SK-N-SH treated with all-trans-retinoic acid at 6 μM for 48 hours (cell line): ENCODE data around the gene HYAL4.
A peak's percentile ranks its signal among the peaks of the same experiment; 100 is the strongest.
"Not testable (repeated sequence)": the region's sequence is repeated elsewhere in the genome, so short reads cannot be mapped to it uniquely, and the experiment has no call there.

Experiments
- ATAC-seq: fragments of 200-7000 bp; cut with Tn5 transposase; 3 replicates; pipeline ENCODE4 v1.9.1; 2020; ENCODE audit warnings: mild to moderate bottlenecking, moderate library complexity
- BACH2 ChIP-seq: fragments of 250-450 bp; sonication (Bioruptor Pico); IDR thresholded peaks from 2 replicates; pipeline ENCODE4 v1.9.0; 2021; ENCODE audit warnings: mild to moderate bottlenecking, borderline replicate concordance
- CSDC2 ChIP-seq: fragments of 250-450 bp; sonication (Bioruptor Pico); IDR thresholded peaks from 2 replicates; pipeline ENCODE4 v1.5.0; 2020; ENCODE audit warnings: mild to moderate bottlenecking, moderate library complexity
- ESRRG ChIP-seq: fragments of 250-450 bp; sonication (Bioruptor Pico); IDR thresholded peaks from 2 replicates; pipeline ENCODE4 v1.6.1; 2021; ENCODE audit warnings: mild to moderate bottlenecking
- GLIS3 ChIP-seq: fragments of 250-450 bp; sonication (Bioruptor Pico); IDR thresholded peaks from 2 replicates; pipeline ENCODE4 v1.5.0; 2020; ENCODE audit warnings: mild to moderate bottlenecking, moderate library complexity
- ISL1 ChIP-seq: fragments of 250-450 bp; sonication (Bioruptor Pico); IDR thresholded peaks from 2 replicates; pipeline ENCODE4 v2.1.2; 2022; ENCODE audit warnings: mild to moderate bottlenecking, moderate library complexity
- PATZ1 ChIP-seq: fragments of 250-450 bp; sonication (Bioruptor Pico); IDR thresholded peaks from 2 replicates; pipeline ENCODE4 v1.8.0; 2020; ENCODE audit warnings: mild to moderate bottlenecking, moderate library complexity, borderline replicate concordance
- PPARA ChIP-seq: fragments of 250-450 bp; sonication (Bioruptor Pico); IDR thresholded peaks from 2 replicates; pipeline ENCODE4 v1.5.0; 2020; ENCODE audit warnings: mild to moderate bottlenecking, borderline replicate concordance
- TCF4 ChIP-seq: fragments of 250-450 bp; sonication (Bioruptor Pico); IDR thresholded peaks from 2 replicates; pipeline ENCODE4 v1.8.0; 2021; ENCODE audit warnings: mild to moderate bottlenecking, moderate library complexity, borderline replicate concordance
- TOX ChIP-seq: fragments of 250-450 bp; sonication (Bioruptor Pico); IDR thresholded peaks from 2 replicates; pipeline ENCODE4 v1.8.0; 2021; ENCODE audit warnings: mild to moderate bottlenecking, moderate library complexity, borderline replicate concordance
- TSHZ2 ChIP-seq: fragments of 250-450 bp; sonication (Bioruptor Pico); IDR thresholded peaks from 2 replicates; pipeline ENCODE4 v1.5.0; 2020; ENCODE audit warnings: mild to moderate bottlenecking, moderate library complexity
- ZC3H10 ChIP-seq: fragments of 250-450 bp; sonication (Bioruptor Pico); IDR thresholded peaks from 2 replicates; pipeline ENCODE4 v1.5.1; 2021; ENCODE audit warnings: mild to moderate bottlenecking, moderate library complexity
- ZFP3 ChIP-seq: fragments of 250-450 bp; sonication (Bioruptor Pico); IDR thresholded peaks from 2 replicates; pipeline ENCODE4 v1.5.0; 2020; ENCODE audit warnings: mild to moderate bottlenecking, moderate library complexity
- ZFP30 ChIP-seq: fragments of 450-650 bp; formaldehyde crosslinking; IDR thresholded peaks from 2 replicates; pipeline ENCODE4 v1.5.0; 2022; ENCODE audit warnings: mild to moderate bottlenecking, moderate library complexity
- ZNF565 ChIP-seq: fragments of 450-650 bp; formaldehyde crosslinking; conservative IDR thresholded peaks from 2 replicates; pipeline ENCODE4 v1.5.0; 2020; ENCODE audit warnings: low read depth, mild to moderate bottlenecking, moderate library complexity
- ZNF70 ChIP-seq: fragments of 450-650 bp; formaldehyde crosslinking; IDR thresholded peaks from 2 replicates; pipeline ENCODE4 v1.5.0; 2020; ENCODE audit warnings: mild to moderate bottlenecking, moderate library complexity
- TF ChIP-seq, protein P1 (sequence below): fragments of 250-450 bp; sonication (Bioruptor Pico); IDR thresholded peaks from 2 replicates; pipeline ENCODE4 v1.5.1; 2021; ENCODE audit warnings: mild to moderate bottlenecking, moderate library complexity
- TF ChIP-seq, protein P2 (sequence below): fragments of 250-450 bp; sonication (Bioruptor Pico); IDR thresholded peaks from 2 replicates; pipeline ENCODE4 v1.5.1; 2020; ENCODE audit warnings: low read depth, mild to moderate bottlenecking, moderate library complexity

The HYAL4 gene

GRCh38 chr7:123849855-123850254, 4.9 kb downstream of the HYAL4 start (continued):
- TF ChIP-seq TSHZ2 (no peak), TOX (CRISPR knock-in tag) (no peak), GLIS3 (CRISPR knock-in tag) (no peak), BACH2 (CRISPR knock-in tag) (no peak), PPARA (CRISPR knock-in tag) (no peak)
- TF ChIP-seq, protein P1, sequence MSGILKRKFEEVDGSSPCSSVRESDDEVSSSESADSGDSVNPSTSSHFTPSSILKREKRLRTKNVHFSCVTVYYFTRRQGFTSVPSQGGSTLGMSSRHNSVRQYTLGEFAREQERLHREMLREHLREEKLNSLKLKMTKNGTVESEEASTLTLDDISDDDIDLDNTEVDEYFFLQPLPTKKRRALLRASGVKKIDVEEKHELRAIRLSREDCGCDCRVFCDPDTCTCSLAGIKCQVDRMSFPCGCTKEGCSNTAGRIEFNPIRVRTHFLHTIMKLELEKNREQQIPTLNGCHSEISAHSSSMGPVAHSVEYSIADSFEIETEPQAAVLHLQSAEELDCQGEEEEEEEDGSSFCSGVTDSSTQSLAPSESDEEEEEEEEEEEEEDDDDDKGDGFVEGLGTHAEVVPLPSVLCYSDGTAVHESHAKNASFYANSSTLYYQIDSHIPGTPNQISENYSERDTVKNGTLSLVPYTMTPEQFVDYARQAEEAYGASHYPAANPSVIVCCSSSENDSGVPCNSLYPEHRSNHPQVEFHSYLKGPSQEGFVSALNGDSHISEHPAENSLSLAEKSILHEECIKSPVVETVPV (CRISPR knock-in tag) = no peak
- TF ChIP-seq, all 23 proteins: peak for 0

- ATAC-seq = not testable (repeated sequence)
Observed at GRCh38 chr7:123851404-123851803, 6.4 kb downstream of the HYAL4 start.

DNA sequence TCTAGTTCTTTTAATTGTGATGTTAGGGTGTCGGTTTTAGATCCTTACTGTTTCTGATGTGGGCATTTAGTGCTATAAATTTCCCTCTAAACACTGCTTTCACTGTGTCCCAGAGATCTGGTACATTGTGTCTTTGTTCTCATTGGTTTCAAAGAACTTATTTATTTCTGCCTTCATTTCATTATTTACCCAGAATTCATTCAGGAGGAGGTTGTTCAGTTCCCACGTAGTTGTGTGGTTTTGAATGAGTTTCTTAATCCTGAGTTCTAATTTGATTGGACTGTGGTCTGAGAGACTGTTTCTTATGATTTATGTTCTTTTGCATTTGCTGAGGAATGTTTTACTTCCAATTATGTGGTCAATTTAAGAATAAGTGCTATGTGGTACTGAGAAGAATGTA, 9.3 kb downstream of the HYAL4 start:
- ATAC-seq = not testable (repeated sequence)
- peak; percentile 64 for TF ChIP-seq ISL1 (CRISPR knock-in tag)
- peak; percentile 34; the same call in 1 of the 2 replicates for TF ChIP-seq PATZ1 (CRISPR knock-in tag)
- TF ChIP-seq, all 23 proteins: peak for 2; not testable (repeated sequence) for 21

- not testable (repeated sequence) for ATAC-seq
Observed at GRCh38 chr7:123856428-123856827, 11.5 kb downstream of the HYAL4 start.

DNA sequence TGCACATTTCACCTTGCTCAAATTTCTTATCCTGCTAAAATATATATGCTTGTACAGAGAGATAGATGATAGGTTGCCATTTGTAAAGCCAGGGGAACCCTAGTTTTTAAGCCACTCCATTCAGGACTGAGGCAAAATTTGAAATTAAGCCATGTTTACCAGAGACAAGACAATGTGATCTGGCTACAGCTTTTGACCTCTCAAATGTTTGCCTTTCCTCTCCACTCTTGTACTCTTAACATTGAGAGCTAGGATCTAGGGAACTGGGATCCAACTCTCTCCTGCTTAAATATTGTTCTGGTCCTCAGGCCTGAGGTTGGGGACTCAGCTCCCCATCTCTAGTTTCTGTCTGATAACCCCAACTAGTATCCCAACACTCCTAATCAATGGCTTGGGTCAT, 15.9 kb downstream of the HYAL4 start:
- no peak for ATAC-seq
- TF ChIP-seq ZFP30 (CRISPR knock-in tag) (no peak), TSHZ2 (no peak), TOX (CRISPR knock-in tag) (no peak), GLIS3 (CRISPR knock-in tag) (no peak), TCF4 (CRISPR knock-in tag) (no peak), ZFP3 (CRISPR knock-in tag) (no peak), PPARA (CRISPR knock-in tag) (no peak), ESRRG (no peak), ISL1 (CRISPR knock-in tag) (no peak), ZNF565 (CRISPR knock-in tag) (no peak), ZNF70 (no peak), CSDC2 (CRISPR knock-in tag) (no peak), ZC3H10 (CRISPR knock-in tag) (no peak), BACH2 (CRISPR knock-in tag) (no peak), PATZ1 (CRISPR knock-in tag) (no peak)
- TF ChIP-seq, protein P1 (CRISPR knock-in tag) = no peak
- TF ChIP-seq, protein P2, sequence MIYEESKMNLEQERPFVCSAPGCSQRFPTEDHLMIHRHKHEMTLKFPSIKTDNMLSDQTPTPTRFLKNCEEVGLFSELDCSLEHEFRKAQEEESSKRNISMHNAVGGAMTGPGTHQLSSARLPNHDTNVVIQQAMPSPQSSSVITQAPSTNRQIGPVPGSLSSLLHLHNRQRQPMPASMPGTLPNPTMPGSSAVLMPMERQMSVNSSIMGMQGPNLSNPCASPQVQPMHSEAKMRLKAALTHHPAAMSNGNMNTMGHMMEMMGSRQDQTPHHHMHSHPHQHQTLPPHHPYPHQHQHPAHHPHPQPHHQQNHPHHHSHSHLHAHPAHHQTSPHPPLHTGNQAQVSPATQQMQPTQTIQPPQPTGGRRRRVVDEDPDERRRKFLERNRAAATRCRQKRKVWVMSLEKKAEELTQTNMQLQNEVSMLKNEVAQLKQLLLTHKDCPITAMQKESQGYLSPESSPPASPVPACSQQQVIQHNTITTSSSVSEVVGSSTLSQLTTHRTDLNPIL = no peak
